WTC11 (cell line): ENCODE results near the gene NME8.
A peak's percentile ranks its signal among the peaks of the same experiment; 100 is the strongest.

ENCODE experiments used
- ATF3 ChIP-seq: sonication (generic); formaldehyde crosslinking; conservative IDR thresholded peaks from 2 replicates; pipeline ENCODE4 v1.8.1; 2022; ENCODE audit warnings: mild to moderate bottlenecking, missing genetic modification reagents
- CBFB ChIP-seq: sonication (generic); formaldehyde crosslinking; IDR thresholded peaks from 2 replicates; pipeline ENCODE4 v1.8.1; 2022; ENCODE audit warnings: mild to moderate bottlenecking, low read depth, missing genetic modification reagents
- JUN ChIP-seq: sonication (generic); formaldehyde crosslinking; IDR thresholded peaks from 2 replicates; pipeline ENCODE4 v1.8.0; 2023; ENCODE audit warnings: mild to moderate bottlenecking, missing genetic modification reagents
- NFE2L1 ChIP-seq: sonication (generic); formaldehyde crosslinking; IDR thresholded peaks from 2 replicates; pipeline ENCODE4 v1.8.1; 2023; ENCODE audit warnings: missing genetic modification reagents
- NR1H2 ChIP-seq: sonication (generic); formaldehyde crosslinking; IDR thresholded peaks from 2 replicates; pipeline ENCODE4 v1.9.0; 2021; ENCODE audit warnings: mild to moderate bottlenecking, moderate library complexity, missing genetic modification reagents
- NR3C1 ChIP-seq: sonication (generic); formaldehyde crosslinking; conservative IDR thresholded peaks from 2 replicates; pipeline ENCODE4 v1.8.1; 2023; ENCODE audit warnings: low read depth, mild to moderate bottlenecking, missing genetic modification reagents
- RELA ChIP-seq: sonication (generic); formaldehyde crosslinking; IDR thresholded peaks from 2 replicates; pipeline ENCODE4 v1.8.1; 2022; ENCODE audit warnings: missing genetic modification reagents, mild to moderate bottlenecking, borderline replicate concordance
- SP1 ChIP-seq: sonication (generic); formaldehyde crosslinking; conservative IDR thresholded peaks from 2 replicates; pipeline ENCODE4 v1.8.1; 2022; ENCODE audit warnings: missing genetic modification reagents
- ZBTB43 ChIP-seq: sonication (generic); formaldehyde crosslinking; IDR thresholded peaks from 2 replicates; pipeline ENCODE4 v1.8.1; 2023; ENCODE audit warnings: mild to moderate bottlenecking, missing genetic modification reagents
- ZNF121 ChIP-seq: sonication (generic); formaldehyde crosslinking; IDR thresholded peaks from 2 replicates; pipeline ENCODE4 v1.8.0; 2023; ENCODE audit warnings: missing genetic modification reagents
- ZNF232 ChIP-seq: sonication (generic); formaldehyde crosslinking; IDR thresholded peaks from 2 replicates; pipeline ENCODE4 v1.8.0; 2022; ENCODE audit warnings: mild to moderate bottlenecking, missing genetic modification reagents
- TF ChIP-seq, protein P1 (sequence below): fragments of 200-600 bp; IDR thresholded peaks from 2 replicates; pipeline ENCODE4 v1.8.0; 2022; ENCODE audit warnings: antibody characterized with exemption
- TF ChIP-seq, protein P2 (sequence below): sonication (generic); formaldehyde crosslinking; IDR thresholded peaks from 2 replicates; pipeline ENCODE4 v1.8.1; 2023; ENCODE audit warnings: mild to moderate bottlenecking, missing genetic modification reagents, moderate library complexity

- TF ChIP-seq ZNF121 (CRISPR knock-in tag) (peak; percentile 88; the same call in 1 of the 2 replicates), RELA (CRISPR knock-in tag) (peak; percentile 65; the same call in 1 of the 2 replicates), NR3C1 (no peak), JUN (CRISPR knock-in tag) (peak; percentile 95), ATF3 (CRISPR knock-in tag) (peak; percentile 94), ZBTB43 (CRISPR knock-in tag) (peak; percentile 94), NR1H2 (CRISPR knock-in tag) (peak; percentile 74; the same call in 1 of the 2 replicates), ZNF232 (CRISPR knock-in tag) (peak; percentile 87; the same call in 1 of the 2 replicates), SP1 (no peak), CBFB (no peak; the same call in 1 of the 2 replicates), NFE2L1 (CRISPR knock-in tag) (peak; percentile 94)
- TF ChIP-seq, protein P1, sequence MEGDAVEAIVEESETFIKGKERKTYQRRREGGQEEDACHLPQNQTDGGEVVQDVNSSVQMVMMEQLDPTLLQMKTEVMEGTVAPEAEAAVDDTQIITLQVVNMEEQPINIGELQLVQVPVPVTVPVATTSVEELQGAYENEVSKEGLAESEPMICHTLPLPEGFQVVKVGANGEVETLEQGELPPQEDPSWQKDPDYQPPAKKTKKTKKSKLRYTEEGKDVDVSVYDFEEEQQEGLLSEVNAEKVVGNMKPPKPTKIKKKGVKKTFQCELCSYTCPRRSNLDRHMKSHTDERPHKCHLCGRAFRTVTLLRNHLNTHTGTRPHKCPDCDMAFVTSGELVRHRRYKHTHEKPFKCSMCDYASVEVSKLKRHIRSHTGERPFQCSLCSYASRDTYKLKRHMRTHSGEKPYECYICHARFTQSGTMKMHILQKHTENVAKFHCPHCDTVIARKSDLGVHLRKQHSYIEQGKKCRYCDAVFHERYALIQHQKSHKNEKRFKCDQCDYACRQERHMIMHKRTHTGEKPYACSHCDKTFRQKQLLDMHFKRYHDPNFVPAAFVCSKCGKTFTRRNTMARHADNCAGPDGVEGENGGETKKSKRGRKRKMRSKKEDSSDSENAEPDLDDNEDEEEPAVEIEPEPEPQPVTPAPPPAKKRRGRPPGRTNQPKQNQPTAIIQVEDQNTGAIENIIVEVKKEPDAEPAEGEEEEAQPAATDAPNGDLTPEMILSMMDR: no peak
- TF ChIP-seq, protein P2, sequence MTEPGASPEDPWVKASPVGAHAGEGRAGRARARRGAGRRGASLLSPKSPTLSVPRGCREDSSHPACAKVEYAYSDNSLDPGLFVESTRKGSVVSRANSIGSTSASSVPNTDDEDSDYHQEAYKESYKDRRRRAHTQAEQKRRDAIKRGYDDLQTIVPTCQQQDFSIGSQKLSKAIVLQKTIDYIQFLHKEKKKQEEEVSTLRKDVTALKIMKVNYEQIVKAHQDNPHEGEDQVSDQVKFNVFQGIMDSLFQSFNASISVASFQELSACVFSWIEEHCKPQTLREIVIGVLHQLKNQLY (CRISPR knock-in tag): 0 out of 2 replicates have a peak, but pooled peaks have one; percentile 31
These were observed 67.7 kb downstream of the NME8 start for GRCh38 chr7:37916017-37916672.
